SK-N-SH (cell line): ENCODE results near the gene TAP1. TPM values are rescaled to one million over a fixed set of nuclear protein-coding genes. Genes with fewer than 3 reads are reported as not detected.

Experiments used
- CTCF ChIA-PET: fragments of 300-600, 350-600 bp; formaldehyde crosslinking; extraction: SDS; loops from one replicate; lab custom pipeline; 2021; lab: Yijun Ruan, JAX
- POLR2A ChIA-PET: fragments of 350-600 bp; sonication (Branson Sonifier 250); formaldehyde crosslinking; extraction: SDS; loops from one replicate; lab custom pipeline; 2020; ENCODE audit warnings: antibody characterized with exemption, inconsistent platforms; lab: Yijun Ruan, JAX
- DNase-seq: peaks from one replicate; pipeline ENCODE4 v3.0.0; 2012
- H2AFZ ChIP-seq: fragments of 200-600 bp; sonication (generic); 2 replicates; pipeline ENCODE4 v1.8.1; 2016; ENCODE audit warnings: antibody characterized with exemption, mild to moderate bottlenecking, low read depth
- H3F3A ChIP-seq: fragments of 200-600 bp; sonication (generic); replicated peaks from 2 replicates; pipeline ENCODE3; 2016; ENCODE audit warnings: antibody characterized with exemption, mild to moderate bottlenecking; ENCODE audit not compliant: insufficient read depth
- H3K27ac ChIP-seq, 2 experiments: fragments of 200-500 bp in 1 of 2; fragments of 200-600 bp in 1 of 2; sonication (Bioruptor generic) in 1 of 2; sonication (generic), shearing (Covaris generic) in 1 of 2; 2 replicates each; pipeline versions ENCODE4 v1.5.1 to v1.6.1; 2014 to 2016; ENCODE audit warnings: low read depth in 2 of 2, inconsistent platforms in 1 of 2, low read length in 1 of 2, mild to moderate bottlenecking in 1 of 2, mixed read lengths in 1 of 2
- H3K27me3 ChIP-seq: fragments of 200-600 bp; sonication (generic), shearing (Covaris generic); 2 replicates; pipeline ENCODE4 v1.6.1; 2016; ENCODE audit warnings: mixed run types; ENCODE audit not compliant: insufficient read depth
- H3K36me3 ChIP-seq, 2 experiments: fragments of 200-500 bp in 1 of 2; fragments of 200-600 bp in 1 of 2; sonication (Bioruptor generic) in 1 of 2; sonication (generic) in 1 of 2; replicated peaks in 1 of 2; 2 replicates each; pipeline versions ENCODE3 to v1.5.1; 2014 to 2016; ENCODE audit warnings: low read length in 1 of 2, mild to moderate bottlenecking in 1 of 2; ENCODE audit not compliant: insufficient read depth in 2 of 2, control insufficient read depth in 1 of 2
- H3K4me1 ChIP-seq, 2 experiments: fragments of 200-500 bp in 1 of 2; fragments of 200-600 bp in 1 of 2; sonication (Bioruptor generic) in 1 of 2; sonication (generic), shearing (Covaris generic) in 1 of 2; 2 replicates each; pipeline versions ENCODE4 v1.5.1 to v1.6.1; 2014 to 2016; ENCODE audit warnings: low read depth in 1 of 2, low read length in 1 of 2, mixed run types in 1 of 2; ENCODE audit not compliant: insufficient read depth in 2 of 2, control insufficient read depth in 1 of 2
- H3K4me2 ChIP-seq: fragments of 200-600 bp; sonication (generic), shearing (Covaris generic); 2 replicates; pipeline ENCODE4 v1.6.1; 2017; ENCODE audit warnings: mixed run types
- H3K4me3 ChIP-seq, 2 experiments: fragments of 200-500 bp in 1 of 2; fragments of 200-600 bp in 1 of 2; sonication (Bioruptor generic) in 1 of 2; sonication (generic), shearing (Covaris generic) in 1 of 2; 2 replicates each; pipeline versions ENCODE4 v1.5.1 to v1.8.1; 2014 to 2016; ENCODE audit warnings: low read depth in 2 of 2, inconsistent platforms in 1 of 2, low read length in 1 of 2, mild to moderate bottlenecking in 1 of 2, mixed read lengths in 1 of 2, moderate library complexity in 1 of 2
- H3K79me2 ChIP-seq: fragments of 200-600 bp; sonication (generic); 2 replicates; pipeline ENCODE4 v1.8.1; 2017; ENCODE audit warnings: mild to moderate bottlenecking; ENCODE audit not compliant: insufficient read depth
- H3K9ac ChIP-seq: fragments of 200-600 bp; sonication (generic); 2 replicates; pipeline ENCODE4 v1.6.1; 2017; ENCODE audit warnings: mixed run types
- H3K9me2 ChIP-seq: fragments of 200-600 bp; sonication (generic); 2 replicates; pipeline ENCODE4 v1.6.1; 2017; ENCODE audit warnings: mixed run types
- H3K9me3 ChIP-seq: fragments of 200-600 bp; sonication (generic); 2 replicates; pipeline ENCODE4 v1.6.1; 2017; ENCODE audit warnings: mixed run types, mild to moderate bottlenecking, moderate library complexity
- H4K20me1 ChIP-seq: fragments of 200-600 bp; sonication (generic); 2 replicates; pipeline ENCODE4 v1.6.1; 2017; ENCODE audit warnings: mild to moderate bottlenecking, mixed run types; ENCODE audit not compliant: insufficient read depth
- CTCF ChIP-seq: fragments of 200-600 bp; sonication (generic); IDR thresholded peaks from 2 replicates; pipeline ENCODE4 v1.6.1; 2017; ENCODE audit warnings: antibody characterized with exemption, mild to moderate bottlenecking, moderate library complexity
- EZH2phosphoT487 ChIP-seq: fragments of 200-600 bp; sonication (generic); IDR thresholded peaks from 2 replicates; pipeline ENCODE4 v1.6.1; 2017; ENCODE audit warnings: low read depth, mixed run types, mild to moderate bottlenecking, antibody characterized with exemption, moderate library complexity, borderline replicate concordance
- FOXM1 ChIP-seq: IDR thresholded peaks from 2 replicates; pipeline ENCODE4 v1.4.0; 2012; ENCODE audit warnings: low read depth, mild to moderate bottlenecking
- GABPA ChIP-seq: IDR thresholded peaks from 2 replicates; pipeline ENCODE4 v1.4.0; 2012; ENCODE audit warnings: low read depth, mild to moderate bottlenecking
- GATA2 ChIP-seq: sonication (generic); formaldehyde crosslinking; IDR thresholded peaks from 2 replicates; pipeline ENCODE4 v1.5.0; 2020; ENCODE audit warnings: mild to moderate bottlenecking, missing genetic modification reagents
- MXI1 ChIP-seq: IDR thresholded peaks from 2 replicates; pipeline ENCODE4 v1.6.1; 2012; ENCODE audit warnings: mild to moderate bottlenecking, low read depth, low read length, improper control_type of control experiment
- NFIC ChIP-seq: IDR thresholded peaks from 2 replicates; pipeline ENCODE4 v1.4.0; 2012; ENCODE audit warnings: borderline replicate concordance
- NRF1 ChIP-seq: IDR thresholded peaks from 2 replicates; pipeline ENCODE4 v1.6.1; 2012; ENCODE audit warnings: low read depth, mild to moderate bottlenecking, low read length
- PBX3 ChIP-seq: IDR thresholded peaks from 2 replicates; pipeline ENCODE4; 2012
- POLR2AphosphoS5 ChIP-seq: IDR thresholded peaks from 2 replicates; pipeline ENCODE4 v1.6.1; 2012; ENCODE audit warnings: low read depth, low read length
- RAD21 ChIP-seq: IDR thresholded peaks from 2 replicates; pipeline ENCODE4 v1.6.1; 2012; ENCODE audit warnings: mild to moderate bottlenecking, low read length
- REST ChIP-seq: IDR thresholded peaks from 2 replicates; pipeline ENCODE4 v1.6.1; 2012; ENCODE audit warnings: mild to moderate bottlenecking, low read depth, low read length, moderate library complexity
- RXRA ChIP-seq: IDR thresholded peaks from 2 replicates; pipeline ENCODE4 v1.4.0; 2012; ENCODE audit warnings: low read depth, mild to moderate bottlenecking, borderline replicate concordance
- SIN3A ChIP-seq: IDR thresholded peaks from 2 replicates; pipeline ENCODE4 v1.6.1; 2012; ENCODE audit warnings: low read depth, mild to moderate bottlenecking, low read length, moderate library complexity, borderline replicate concordance
- TCF12 ChIP-seq: IDR thresholded peaks from 2 replicates; pipeline ENCODE4 v1.4.0; 2012
- USF1 ChIP-seq: IDR thresholded peaks from 2 replicates; pipeline ENCODE4 v1.4.0; 2012; ENCODE audit warnings: low read depth, borderline replicate concordance
- WGBS: methylation state at CpG from one replicate; pipeline ENCODE4 v1.1.6; 2017; ENCODE audit warnings: low lambda C conversion rate; 5-methylcytosine and 5-hydroxymethylcytosine counted together
- polyA plus RNA-seq, 3 experiments: library from polyadenylated mRNA; depleted of rRNA; stranded (reverse); fragments of >200 nt; gene quantifications; 2 replicates each; pipeline ENCODE4 v1.2.3, GENCODE V29; 2012

TAP1 gene
- polyA plus RNA-seq, 1 of the 3 experiments (the other 2 are of a cell fraction) = 31.1 TPM

- no peaks in the 10 kb centered on the region for H3K9me3 ChIP-seq
- no peak overlapping the region for H2AFZ ChIP-seq
- POLR2A ChIA-PET = no interaction called here
- CTCF ChIA-PET = interaction anchor here (0.9 to 1.2 kb wide), 4 partner anchors 9 to 184 kb away, joined by 3 to 5 read pairs (median 4); partner anchors contain the start of genes PSMB9 and TAP1
- H3K36me3 ChIP-seq = peaks cover 8 to 20% of the 10 kb centered on the region in 2 experiments
- H3K4me3 ChIP-seq = no peak overlapping the region
- no peaks in the 10 kb centered on the region for H4K20me1 ChIP-seq
- no peaks in the 10 kb centered on the region for H3K4me1 ChIP-seq
- H3K9ac ChIP-seq = no peak overlapping the region
- no peaks in the 10 kb centered on the region for H3F3A ChIP-seq
- no peak overlapping the region for H3K27ac ChIP-seq
- 84% methylated on average over 5 of the region's 5 CpGs for WGBS
- H3K4me2 ChIP-seq = no peak overlapping the region
- no peak for TF ChIP-seq SIN3A
- no peak for TF ChIP-seq MXI1
- TF ChIP-seq USF1 = no peak
- no peak for TF ChIP-seq CTCF
- no peak for TF ChIP-seq REST
- no peak for TF ChIP-seq POLR2AphosphoS5
- no peak for TF ChIP-seq TCF12
- TF ChIP-seq NFIC = no peak
- no peak for TF ChIP-seq GABPA
- no peak for TF ChIP-seq EZH2phosphoT487
- TF ChIP-seq RXRA = no peak
- no peak for TF ChIP-seq FOXM1
- no peak for TF ChIP-seq PBX3
- TF ChIP-seq NRF1 = no peak
- no peak for TF ChIP-seq RAD21
- TF ChIP-seq GATA2 (CRISPR knock-in tag) = no peak
- no peak for DNase-seq
- H3K79me2 ChIP-seq = no peaks in the 10 kb centered on the region
- no peaks in the 10 kb centered on the region for H3K27me3 ChIP-seq
- H3K9me2 ChIP-seq = no peaks in the 10 kb centered on the region
These were observed 22.6 kb downstream of the TAP1 start for GRCh38 chr6:32830936-32831335.
